Glutamatergic neuron (in vitro differentiated cells): ENCODE measurements around the gene GSTA1. TPM values are rescaled to one million over a fixed set of nuclear protein-coding genes. Genes with fewer than 3 reads are reported as not detected.
"Not testable (repeated sequence)": the region's sequence is repeated elsewhere in the genome, so short reads cannot be mapped to it uniquely, and the experiment has no call there.

Experiments
- DNase-seq: peaks from one replicate; pipeline ENCODE4 v3.0.0; 2022
- H3K27ac Mint-ChIP-seq: one replicate; pipeline ENCODE4 v1.8.0; 2020; ENCODE audit warnings: mild to moderate bottlenecking, mixed read lengths, inconsistent platforms; ENCODE audit not compliant: unreplicated experiment
- H3K27me3 Mint-ChIP-seq: one replicate; pipeline ENCODE4 v1.8.0; 2020; ENCODE audit warnings: mild to moderate bottlenecking, moderate library complexity, mixed read lengths, inconsistent platforms; ENCODE audit not compliant: unreplicated experiment
- H3K36me3 Mint-ChIP-seq: one replicate; pipeline ENCODE4 v1.8.0; 2020; ENCODE audit warnings: mild to moderate bottlenecking, mixed read lengths, inconsistent platforms; ENCODE audit not compliant: unreplicated experiment
- H3K4me1 Mint-ChIP-seq: one replicate; pipeline ENCODE4 v1.8.0; 2020; ENCODE audit warnings: mild to moderate bottlenecking, low read depth, mixed read lengths, inconsistent platforms; ENCODE audit not compliant: unreplicated experiment
- H3K4me3 Mint-ChIP-seq: one replicate; pipeline ENCODE4 v1.8.0; 2020; ENCODE audit warnings: mild to moderate bottlenecking, mixed read lengths, inconsistent platforms; ENCODE audit not compliant: unreplicated experiment
- H3K9me3 Mint-ChIP-seq: one replicate; pipeline ENCODE4 v1.8.0; 2020; ENCODE audit warnings: mild to moderate bottlenecking, moderate library complexity, mixed read lengths, inconsistent platforms; ENCODE audit not compliant: unreplicated experiment
- total RNA-seq: library from RNA; stranded (reverse); fragmentation: NEBNext Ultra II Directional; extraction: Animal tissue kit (Norgen Biotek cat#: 25700); gene quantifications from one replicate; pipeline ENCODE4 v1.2.1, GENCODE V29; 2021; ENCODE audit not compliant: unreplicated experiment
- TF ChIP-seq, protein P1 (sequence below): fragments of 200-600 bp; sonication (generic); IDR thresholded peaks from one replicate; pipeline ENCODE4 v1.5.0; 2021; ENCODE audit not compliant: partially characterized antibody, unreplicated experiment

Gene GSTA1
- total RNA-seq, 1 donor from 2014 or later = not detected

DNA sequence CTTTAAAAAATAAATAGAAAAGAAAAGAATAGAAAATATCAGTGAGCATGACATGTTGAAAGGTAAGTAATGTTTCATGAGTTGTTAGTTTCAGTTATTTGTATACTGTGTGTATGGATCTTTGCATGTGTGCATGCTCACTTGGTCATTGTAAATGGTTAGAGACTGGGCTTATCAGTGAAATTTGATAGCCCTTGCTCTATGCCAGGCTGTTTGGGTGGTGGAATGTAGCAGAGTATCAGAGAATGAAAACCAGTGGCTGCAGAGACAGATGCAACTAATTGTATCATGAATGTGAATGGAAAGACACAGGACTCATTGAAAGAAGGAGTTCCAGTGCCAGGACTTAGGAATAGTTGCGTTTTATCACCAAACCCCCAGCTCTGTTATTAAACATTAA lies 44.5 kb downstream of the GSTA1 start:
- Mint-ChIP-seq H3K9me3 (peaks cover 1% of the 10 kb centered on the region), H3K4me1 (no peaks in the 10 kb centered on the region), H3K36me3 (no peaks in the 10 kb centered on the region), H3K27ac (no peak overlapping the region), H3K4me3 (no peak overlapping the region), H3K27me3 (no peaks in the 10 kb centered on the region)
- DNase-seq = no peak
- TF ChIP-seq, protein P1, sequence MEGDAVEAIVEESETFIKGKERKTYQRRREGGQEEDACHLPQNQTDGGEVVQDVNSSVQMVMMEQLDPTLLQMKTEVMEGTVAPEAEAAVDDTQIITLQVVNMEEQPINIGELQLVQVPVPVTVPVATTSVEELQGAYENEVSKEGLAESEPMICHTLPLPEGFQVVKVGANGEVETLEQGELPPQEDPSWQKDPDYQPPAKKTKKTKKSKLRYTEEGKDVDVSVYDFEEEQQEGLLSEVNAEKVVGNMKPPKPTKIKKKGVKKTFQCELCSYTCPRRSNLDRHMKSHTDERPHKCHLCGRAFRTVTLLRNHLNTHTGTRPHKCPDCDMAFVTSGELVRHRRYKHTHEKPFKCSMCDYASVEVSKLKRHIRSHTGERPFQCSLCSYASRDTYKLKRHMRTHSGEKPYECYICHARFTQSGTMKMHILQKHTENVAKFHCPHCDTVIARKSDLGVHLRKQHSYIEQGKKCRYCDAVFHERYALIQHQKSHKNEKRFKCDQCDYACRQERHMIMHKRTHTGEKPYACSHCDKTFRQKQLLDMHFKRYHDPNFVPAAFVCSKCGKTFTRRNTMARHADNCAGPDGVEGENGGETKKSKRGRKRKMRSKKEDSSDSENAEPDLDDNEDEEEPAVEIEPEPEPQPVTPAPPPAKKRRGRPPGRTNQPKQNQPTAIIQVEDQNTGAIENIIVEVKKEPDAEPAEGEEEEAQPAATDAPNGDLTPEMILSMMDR = no peak

GRCh38 chr6:52757651-52758338 lies 45.8 kb downstream of the GSTA1 start:
- not testable (repeated sequence) for H3K9me3 Mint-ChIP-seq, H3K27ac Mint-ChIP-seq, H3K4me1 Mint-ChIP-seq, H3K4me3 Mint-ChIP-seq, H3K27me3 Mint-ChIP-seq, H3K36me3 Mint-ChIP-seq, DNase-seq

GRCh38 chr6:52754443-52754842 lies 49.2 kb downstream of the GSTA1 start:
- Mint-ChIP-seq H3K36me3 (peaks cover 5% of the 10 kb centered on the region), H3K9me3 (peaks cover 4% of the 10 kb centered on the region), H3K27ac (no peak overlapping the region), H3K4me3 (no peak overlapping the region), H3K27me3 (no peaks in the 10 kb centered on the region), H3K4me1 (no peaks in the 10 kb centered on the region)
- TF ChIP-seq, protein P1 = no peak
- DNase-seq = no peak

GRCh38 chr6:52753137-52753536 lies 50.5 kb downstream of the GSTA1 start:
- not testable (repeated sequence) for H3K27ac Mint-ChIP-seq, H3K36me3 Mint-ChIP-seq, H3K4me3 Mint-ChIP-seq, DNase-seq, H3K9me3 Mint-ChIP-seq, H3K4me1 Mint-ChIP-seq, H3K27me3 Mint-ChIP-seq

GRCh38 chr6:52752310-52752709 lies 51.3 kb downstream of the GSTA1 start:
- Mint-ChIP-seq H3K36me3 (peaks cover 5% of the 10 kb centered on the region), H3K27me3 (no peaks in the 10 kb centered on the region), H3K4me3 (no peak overlapping the region), H3K27ac (no peak overlapping the region), H3K9me3 (peaks cover 4% of the 10 kb centered on the region), H3K4me1 (no peaks in the 10 kb centered on the region)
- no peak for DNase-seq
- TF ChIP-seq, protein P1 = no peak

GRCh38 chr6:52749556-52750152 lies 54.0 kb downstream of the GSTA1 start:
- no peak overlapping the region for H3K4me3 Mint-ChIP-seq
- H3K9me3 Mint-ChIP-seq = peaks cover 4% of the 10 kb centered on the region
- DNase-seq = no peak
- TF ChIP-seq, protein P1 = no peak
- no peaks in the 10 kb centered on the region for H3K27me3 Mint-ChIP-seq
- H3K36me3 Mint-ChIP-seq = peaks cover 5% of the 10 kb centered on the region
- no peak overlapping the region for H3K27ac Mint-ChIP-seq
- no peaks in the 10 kb centered on the region for H3K4me1 Mint-ChIP-seq

DNA sequence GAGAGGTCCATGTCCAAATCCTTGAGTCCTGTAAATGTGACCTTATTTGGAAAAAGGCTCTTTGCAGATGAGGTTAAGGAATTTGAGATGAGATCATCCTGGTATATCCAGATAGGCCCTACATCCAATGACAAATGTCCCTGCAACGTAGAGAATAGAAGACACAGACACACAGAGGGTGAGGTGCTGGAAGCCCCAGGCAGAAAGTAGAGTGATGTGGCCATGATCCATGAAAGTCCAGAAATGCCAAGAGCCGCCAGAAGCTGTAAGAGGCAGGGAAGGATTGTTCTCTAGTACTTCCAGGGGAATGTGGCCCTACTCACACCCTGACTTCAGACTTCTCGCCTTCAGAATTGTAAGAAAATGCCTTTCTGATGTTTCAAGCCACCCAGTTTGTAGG lies 56.3 kb downstream of the GSTA1 start:
- not testable (repeated sequence) for H3K27ac Mint-ChIP-seq, DNase-seq, H3K36me3 Mint-ChIP-seq, H3K27me3 Mint-ChIP-seq, H3K9me3 Mint-ChIP-seq, H3K4me3 Mint-ChIP-seq, H3K4me1 Mint-ChIP-seq
